C4-2B (cell line): ENCODE measurements around the gene NECTIN2.
A peak's percentile ranks its signal among the peaks of the same experiment; 100 is the strongest.

Source experiments
- H3K27ac ChIP-seq: fragments of 450-650 bp; 2 replicates; pipeline ENCODE4 v1.5.1; 2017
- ZFX ChIP-seq: fragments of 450-650 bp; IDR thresholded peaks from 2 replicates; pipeline ENCODE4 v1.6.1; 2017
- TF ChIP-seq, protein P1 (sequence below): fragments of 450-650 bp; conservative IDR thresholded peaks from 2 replicates; pipeline ENCODE4 v1.5.1; 2017; ENCODE audit warnings: mild to moderate bottlenecking

The NECTIN2 gene

DNA sequence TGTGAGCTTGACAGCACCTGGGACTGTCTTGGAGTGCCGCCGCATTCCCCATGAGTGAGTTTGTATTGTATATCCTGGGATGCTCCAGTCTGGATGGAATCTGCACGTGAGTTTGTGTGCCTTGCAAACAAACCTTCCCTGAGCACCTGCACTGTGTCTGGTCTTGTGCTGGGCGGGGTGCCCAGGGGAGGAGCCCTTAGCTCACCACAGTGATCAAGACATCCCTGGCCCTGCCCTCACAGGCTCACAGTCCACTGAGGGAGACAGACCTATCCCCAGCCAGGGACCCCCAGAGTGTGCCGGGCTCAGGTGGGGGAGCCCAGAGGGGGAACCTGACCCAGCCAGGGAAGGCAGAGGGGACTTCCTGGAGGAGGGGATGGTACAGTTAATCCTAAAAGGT lies 38.9 kb upstream of the NECTIN2 start:
- TF ChIP-seq, protein P1, sequence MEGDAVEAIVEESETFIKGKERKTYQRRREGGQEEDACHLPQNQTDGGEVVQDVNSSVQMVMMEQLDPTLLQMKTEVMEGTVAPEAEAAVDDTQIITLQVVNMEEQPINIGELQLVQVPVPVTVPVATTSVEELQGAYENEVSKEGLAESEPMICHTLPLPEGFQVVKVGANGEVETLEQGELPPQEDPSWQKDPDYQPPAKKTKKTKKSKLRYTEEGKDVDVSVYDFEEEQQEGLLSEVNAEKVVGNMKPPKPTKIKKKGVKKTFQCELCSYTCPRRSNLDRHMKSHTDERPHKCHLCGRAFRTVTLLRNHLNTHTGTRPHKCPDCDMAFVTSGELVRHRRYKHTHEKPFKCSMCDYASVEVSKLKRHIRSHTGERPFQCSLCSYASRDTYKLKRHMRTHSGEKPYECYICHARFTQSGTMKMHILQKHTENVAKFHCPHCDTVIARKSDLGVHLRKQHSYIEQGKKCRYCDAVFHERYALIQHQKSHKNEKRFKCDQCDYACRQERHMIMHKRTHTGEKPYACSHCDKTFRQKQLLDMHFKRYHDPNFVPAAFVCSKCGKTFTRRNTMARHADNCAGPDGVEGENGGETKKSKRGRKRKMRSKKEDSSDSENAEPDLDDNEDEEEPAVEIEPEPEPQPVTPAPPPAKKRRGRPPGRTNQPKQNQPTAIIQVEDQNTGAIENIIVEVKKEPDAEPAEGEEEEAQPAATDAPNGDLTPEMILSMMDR = no peak
- no peak for TF ChIP-seq ZFX
- H3K27ac ChIP-seq = peak overlapping the region; percentile 61

DNA sequence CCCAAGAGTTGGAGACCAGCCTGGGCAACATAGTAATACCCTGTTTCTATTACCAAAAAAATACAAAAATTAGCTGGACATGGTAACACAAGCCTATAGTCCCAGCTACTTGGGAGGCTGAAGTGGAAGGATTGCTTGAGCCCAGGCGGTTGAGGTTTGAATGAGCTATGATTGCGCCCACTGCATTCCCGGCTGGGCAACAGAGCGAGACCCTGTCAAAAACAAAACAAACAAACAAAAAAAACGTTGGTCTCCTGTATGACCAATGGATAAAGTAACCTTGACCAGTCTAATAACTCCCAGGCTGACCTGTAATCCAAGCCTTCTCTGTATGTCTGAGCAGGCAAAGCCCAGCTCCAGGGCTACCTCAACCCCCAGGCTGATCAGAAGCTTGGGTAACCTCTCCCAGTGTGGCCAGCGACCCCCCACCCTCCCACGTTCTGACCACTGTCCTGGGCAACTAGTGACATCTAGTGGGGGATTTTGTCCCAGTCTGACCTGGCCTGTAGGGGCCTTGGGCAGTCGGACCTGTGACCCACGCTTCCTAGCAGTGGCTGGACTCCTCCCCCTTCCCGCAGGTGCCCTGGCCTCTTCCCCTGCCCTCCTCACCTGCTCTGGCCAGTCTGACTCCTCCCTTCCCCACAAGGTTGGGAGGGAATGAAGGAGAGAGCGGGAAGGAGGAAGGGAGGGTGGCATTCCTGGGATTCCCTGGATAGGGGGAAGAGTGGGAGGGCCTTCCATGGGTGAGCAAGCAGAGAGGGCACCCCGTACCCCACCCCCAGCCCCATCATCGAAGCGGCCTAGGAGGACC lies 38.2 kb upstream of the NECTIN2 start:
- H3K27ac ChIP-seq = peak overlapping the region; percentile 61
- TF ChIP-seq, protein P1 = peak; percentile 41
- TF ChIP-seq ZFX = no peak

DNA sequence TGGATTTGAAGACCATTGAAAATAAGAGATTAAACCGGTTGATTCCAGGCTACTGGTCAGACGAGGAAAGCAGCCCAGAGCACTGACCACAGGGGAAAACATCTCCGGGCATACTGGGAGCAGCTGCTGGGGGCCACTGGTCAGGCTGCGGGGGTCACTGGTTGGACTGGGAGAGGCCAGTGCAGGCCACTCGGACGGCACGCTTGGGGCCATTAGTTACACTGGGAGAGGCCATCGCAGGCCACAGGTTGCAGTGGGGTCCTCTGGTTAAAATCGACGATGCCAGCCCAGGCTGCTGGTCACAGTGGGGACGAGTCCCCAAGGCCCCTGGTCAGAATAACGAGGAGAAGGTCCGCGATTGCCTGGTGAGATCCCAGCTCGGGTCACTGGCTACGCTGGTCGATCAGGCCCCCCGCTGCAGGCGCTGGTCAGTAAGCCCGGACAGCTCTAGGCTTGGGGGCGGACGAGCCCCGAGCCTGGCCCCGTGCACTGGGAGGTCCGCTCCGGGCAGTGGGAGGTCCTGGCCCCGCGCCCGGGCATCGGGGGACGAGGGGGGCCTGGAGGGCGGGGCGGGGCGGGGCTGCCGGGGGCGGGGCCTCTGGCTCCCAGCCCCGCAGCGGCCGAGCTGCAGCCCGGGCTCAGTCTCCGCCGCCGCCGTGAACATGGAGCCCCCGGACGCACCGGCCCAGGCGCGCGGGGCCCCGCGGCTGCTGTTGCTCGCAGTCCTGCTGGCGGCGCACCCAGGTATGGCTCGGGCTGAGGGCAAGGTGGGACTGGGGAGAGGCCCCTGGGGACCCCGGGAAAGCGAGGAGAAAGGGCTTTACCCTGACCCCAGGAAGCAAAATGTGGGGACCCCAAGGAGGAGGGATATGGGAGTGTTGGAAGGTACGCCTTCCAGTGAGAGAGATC lies 37.4 kb upstream of the NECTIN2 start, which contains the start of gene BCAM:
Gene BCAM (plus strand): TSS at position 641 of the 909 bp plus-strand sequence. CDS start 22 bp downstream, at position 663.
- TF ChIP-seq ZFX = no peak
- TF ChIP-seq, protein P1 = no peak
- peak within 1 kb of the TSS; percentile 61 for H3K27ac ChIP-seq

DNA sequence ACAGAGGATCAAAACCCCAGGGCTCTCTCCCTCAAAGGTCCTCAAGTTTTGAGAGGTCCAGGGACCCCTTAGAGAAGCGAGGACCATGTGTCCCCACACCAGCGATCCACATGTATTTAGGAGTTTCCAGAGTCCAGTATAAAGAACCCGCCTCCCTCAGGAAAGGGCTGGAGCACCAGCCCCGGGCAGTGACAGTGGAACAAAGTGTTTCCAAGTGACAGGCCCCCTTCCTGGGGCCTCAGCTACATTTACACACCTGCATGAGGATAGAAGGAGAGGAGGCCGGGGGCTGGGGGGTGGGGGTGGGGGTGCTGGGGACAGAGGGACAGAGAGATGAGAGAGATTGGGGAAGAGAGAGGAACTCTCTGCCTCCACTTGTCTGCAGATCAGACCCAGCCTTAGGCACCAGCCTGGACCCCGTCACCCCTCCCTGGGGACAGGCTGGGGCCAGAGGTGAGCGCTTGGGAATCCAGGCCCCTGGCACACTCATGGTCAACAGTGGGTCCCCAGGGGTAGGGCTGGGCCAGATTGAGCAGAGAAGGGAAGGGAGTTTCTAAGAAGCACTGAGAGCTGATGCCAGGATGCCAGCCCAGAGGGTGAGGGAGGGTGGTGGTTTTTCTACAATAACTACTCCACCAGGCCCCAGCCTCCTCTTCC lies 36.4 kb upstream of the NECTIN2 start:
- TF ChIP-seq, protein P1 = no peak
- no peak for TF ChIP-seq ZFX
- H3K27ac ChIP-seq = peak overlapping the region; percentile 61

DNA sequence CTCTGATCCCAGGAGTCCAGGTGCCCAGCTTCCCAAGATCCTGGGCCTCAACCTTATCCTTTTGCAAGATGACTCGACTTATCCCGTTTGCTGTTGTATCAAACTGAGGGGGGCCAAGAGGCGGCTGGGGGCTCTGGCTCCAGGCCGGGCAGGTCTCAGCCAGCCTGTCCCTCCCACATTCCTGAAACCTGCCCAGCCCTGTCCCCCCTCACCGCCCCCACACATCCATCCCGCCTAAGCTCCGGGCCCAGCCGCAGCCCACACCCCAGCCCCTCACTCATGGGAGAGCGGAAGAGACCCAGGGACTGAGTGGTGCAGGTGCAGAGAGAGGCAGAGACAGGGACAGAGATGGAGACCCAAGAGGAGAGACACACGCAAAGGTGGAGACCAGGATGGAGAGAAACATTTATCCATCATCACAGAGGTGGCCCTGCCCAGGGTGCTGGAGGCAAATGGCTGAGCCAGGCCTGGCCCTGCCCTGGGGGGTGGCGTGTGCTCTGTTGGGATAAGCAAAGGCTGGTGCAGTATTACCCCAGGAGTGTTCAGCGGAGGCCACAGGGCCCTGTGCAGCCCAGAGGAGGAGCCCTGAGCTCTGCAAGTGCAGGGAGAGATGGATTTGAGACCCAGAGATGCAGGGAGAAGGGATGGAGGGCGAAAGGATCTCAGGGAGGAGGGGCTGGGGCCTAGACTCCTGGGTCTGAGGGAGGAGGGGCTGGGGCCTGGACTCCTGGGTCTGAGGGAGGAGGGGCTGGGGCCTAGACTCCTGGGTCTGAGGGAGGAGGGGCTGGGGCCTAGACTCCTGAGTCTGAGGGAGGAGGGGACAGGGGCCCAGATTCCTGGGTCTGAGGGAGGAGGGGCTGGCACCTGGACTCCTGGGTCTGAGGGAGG lies 35.6 kb upstream of the NECTIN2 start:
- no peak overlapping the region for H3K27ac ChIP-seq
- no peak for TF ChIP-seq ZFX
- TF ChIP-seq, protein P1 = no peak

DNA sequence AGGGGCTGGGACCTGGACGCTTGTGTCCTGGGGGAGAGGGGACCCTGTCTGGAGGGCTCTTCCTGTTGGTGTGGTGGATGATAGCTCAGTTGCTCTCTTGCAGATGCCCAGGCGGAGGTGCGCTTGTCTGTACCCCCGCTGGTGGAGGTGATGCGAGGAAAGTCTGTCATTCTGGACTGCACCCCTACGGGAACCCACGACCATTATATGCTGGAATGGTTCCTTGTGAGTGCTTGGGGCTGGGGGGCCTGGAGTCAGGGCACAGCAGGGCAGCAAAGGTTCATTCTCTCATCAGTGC lies 35.0 kb upstream of the NECTIN2 start:
- no peak overlapping the region for H3K27ac ChIP-seq
- TF ChIP-seq, protein P1 = no peak
- no peak for TF ChIP-seq ZFX
